ENCODE measurements around the gene ARGLU1. TPM values are rescaled to one million over a fixed set of nuclear protein-coding genes. Genes with fewer than 3 reads are reported as not detected.

The ARGLU1 gene
- total RNA-seq, 2 donors from 2014 or later: 97.2 to 98.9 TPM

GRCh38 chr13:106597749-106598395 is 29.9 kb upstream of the ARGLU1 start:
- Mint-ChIP-seq H3K36me3 (ENCODE audit: insufficient read depth in 2 of 2) (no peaks in the 10 kb centered on the region), H3K27ac (no peak overlapping the region), H3K4me3 (no peak overlapping the region), H3K9me3 (no peaks in the 10 kb centered on the region), H3K27me3 (ENCODE audit: low read depth) (peaks cover 12% of the 10 kb centered on the region), H3K4me1 (ENCODE audit: low read depth) (peaks cover 14% of the 10 kb centered on the region)
- DNase-seq (no peak), ATAC-seq (replicated peaks in 1 of 2) (no peak)

GRCh38 chr13:106597186-106597585 is 29.2 kb upstream of the ARGLU1 start:
- Mint-ChIP-seq H3K4me1 (ENCODE audit: low read depth) (peaks cover 14% of the 10 kb centered on the region), H3K9me3 (no peaks in the 10 kb centered on the region), H3K36me3 (ENCODE audit: insufficient read depth in 2 of 2) (no peaks in the 10 kb centered on the region), H3K27me3 (ENCODE audit: low read depth) (peaks cover 17% of the 10 kb centered on the region), H3K4me3 (no peak overlapping the region), H3K27ac (no peak overlapping the region)
- ATAC-seq (replicated peaks in 1 of 2): no peak
- no peak for DNase-seq

GRCh38 chr13:106596275-106596937 is 28.5 kb upstream of the ARGLU1 start:
- H3K4me1 Mint-ChIP-seq (ENCODE audit: low read depth): peaks cover 14% of the 10 kb centered on the region
- peaks cover 17% of the 10 kb centered on the region for H3K27me3 Mint-ChIP-seq (ENCODE audit: low read depth)
- no peaks in the 10 kb centered on the region for H3K36me3 Mint-ChIP-seq (ENCODE audit: insufficient read depth in 2 of 2)
- ATAC-seq (replicated peaks in 1 of 2) (no peak), DNase-seq (no peak)
- H3K4me3 Mint-ChIP-seq: no peak overlapping the region
- no peaks in the 10 kb centered on the region for H3K9me3 Mint-ChIP-seq
- H3K27ac Mint-ChIP-seq: no peak overlapping the region

GRCh38 chr13:106595625-106596024 is 27.7 kb upstream of the ARGLU1 start:
- DNase-seq: no peak
- no peaks in the 10 kb centered on the region for H3K9me3 Mint-ChIP-seq

GRCh38 chr13:106594980-106595379 is 27.0 kb upstream of the ARGLU1 start:
- ATAC-seq (replicated peaks in 1 of 2) (no peak), DNase-seq (no peak)
- H3K4me3 Mint-ChIP-seq: no peak overlapping the region
- H3K27ac Mint-ChIP-seq: no peak overlapping the region
- H3K36me3 Mint-ChIP-seq (ENCODE audit: insufficient read depth in 2 of 2): no peaks in the 10 kb centered on the region
- no peaks in the 10 kb centered on the region for H3K9me3 Mint-ChIP-seq
- H3K27me3 Mint-ChIP-seq (ENCODE audit: low read depth): peaks cover 17% of the 10 kb centered on the region
- peaks cover 5% of the 10 kb centered on the region for H3K4me1 Mint-ChIP-seq (ENCODE audit: low read depth)

More at GRCh38 chr13:106595625-106596024, 27.7 kb upstream of the ARGLU1 start:
- H3K27ac Mint-ChIP-seq: no peak overlapping the region
- H3K27me3 Mint-ChIP-seq (ENCODE audit: low read depth): peaks cover 17% of the 10 kb centered on the region
- no peaks in the 10 kb centered on the region for H3K36me3 Mint-ChIP-seq (ENCODE audit: insufficient read depth in 2 of 2)
- peaks cover 12% of the 10 kb centered on the region for H3K4me1 Mint-ChIP-seq (ENCODE audit: low read depth)
- no peak for ATAC-seq (replicated peaks in 1 of 2)
- no peak overlapping the region for H3K4me3 Mint-ChIP-seq

GRCh38 chr13:106593132-106593531 is 25.2 kb upstream of the ARGLU1 start:
- H3K4me3 Mint-ChIP-seq: no peak overlapping the region
- no peaks in the 10 kb centered on the region for H3K9me3 Mint-ChIP-seq
- ATAC-seq (replicated peaks in 1 of 2): no peak
- H3K36me3 Mint-ChIP-seq (ENCODE audit: insufficient read depth in 2 of 2): no peaks in the 10 kb centered on the region
- no peak overlapping the region for H3K27ac Mint-ChIP-seq
- peaks cover 17% of the 10 kb centered on the region for H3K27me3 Mint-ChIP-seq (ENCODE audit: low read depth)
- H3K4me1 Mint-ChIP-seq (ENCODE audit: low read depth): no peaks in the 10 kb centered on the region
- no peak for DNase-seq

- Mint-ChIP-seq H3K4me3 (no peak overlapping the region), H3K27me3 (ENCODE audit: low read depth) (peaks cover 23% of the 10 kb centered on the region), H3K36me3 (ENCODE audit: insufficient read depth in 2 of 2) (peaks cover 4 to 6% of the 10 kb centered on the region in 2 donors), H3K9me3 (peaks cover 2 to 3% of the 10 kb centered on the region in 2 donors), H3K4me1 (ENCODE audit: low read depth) (no peaks in the 10 kb centered on the region), H3K27ac (no peak overlapping the region)
- ATAC-seq (replicated peaks in 1 of 2) (no peak), DNase-seq (no peak)
Observed at GRCh38 chr13:106591299-106591698, 23.4 kb upstream of the ARGLU1 start.

GRCh38 chr13:106589716-106590115 is 21.8 kb upstream of the ARGLU1 start:
- DNase-seq (no peak), ATAC-seq (replicated peaks in 1 of 2) (peak in 1 of 2 donors; percentile 43)
- Mint-ChIP-seq H3K9me3 (peaks cover 8 to 10% of the 10 kb centered on the region in 2 donors), H3K27me3 (ENCODE audit: low read depth) (peaks cover 16% of the 10 kb centered on the region), H3K36me3 (ENCODE audit: insufficient read depth in 2 of 2) (peaks cover 11 to 12% of the 10 kb centered on the region in 2 donors), H3K4me1 (ENCODE audit: low read depth) (no peaks in the 10 kb centered on the region), H3K27ac (no peak overlapping the region), H3K4me3 (no peak overlapping the region)

GRCh38 chr13:106588367-106588766 is 20.4 kb upstream of the ARGLU1 start:
- ATAC-seq (replicated peaks in 1 of 2) (no peak), DNase-seq (no peak)
- Mint-ChIP-seq H3K4me1 (ENCODE audit: low read depth) (no peaks in the 10 kb centered on the region), H3K9me3 (peaks cover 8 to 15% of the 10 kb centered on the region in 2 donors), H3K36me3 (ENCODE audit: insufficient read depth in 2 of 2) (peaks cover 13 to 14% of the 10 kb centered on the region in 2 donors), H3K27ac (no peak overlapping the region), H3K27me3 (ENCODE audit: low read depth) (peaks cover 16% of the 10 kb centered on the region), H3K4me3 (no peak overlapping the region)

- no peak overlapping the region for H3K27ac Mint-ChIP-seq
- H3K4me1 Mint-ChIP-seq (ENCODE audit: low read depth): no peaks in the 10 kb centered on the region
- peaks cover 10% of the 10 kb centered on the region for H3K27me3 Mint-ChIP-seq (ENCODE audit: low read depth)
- ATAC-seq (replicated peaks in 1 of 2) (peak in 1 of 2 donors; percentile 48), DNase-seq (no peak)
- peaks cover 13 to 14% of the 10 kb centered on the region in 2 donors for H3K36me3 Mint-ChIP-seq (ENCODE audit: insufficient read depth in 2 of 2)
- H3K9me3 Mint-ChIP-seq: peaks cover 8 to 15% of the 10 kb centered on the region in 2 donors
- no peak overlapping the region for H3K4me3 Mint-ChIP-seq
Observed at GRCh38 chr13:106587787-106588186, 19.9 kb upstream of the ARGLU1 start.

- Mint-ChIP-seq H3K36me3 (ENCODE audit: insufficient read depth in 2 of 2) (peaks cover 13 to 14% of the 10 kb centered on the region in 2 donors), H3K4me1 (ENCODE audit: low read depth) (no peaks in the 10 kb centered on the region), H3K27ac (no peak overlapping the region), H3K4me3 (no peak overlapping the region), H3K9me3 (peaks cover 8 to 15% of the 10 kb centered on the region in 2 donors), H3K27me3 (ENCODE audit: low read depth) (peaks cover 10% of the 10 kb centered on the region)
- DNase-seq: no peak
- no peak for ATAC-seq (replicated peaks in 1 of 2)
Observed at GRCh38 chr13:106586648-106587166, 18.8 kb upstream of the ARGLU1 start.

GRCh38 chr13:106581225-106581624 is 13.3 kb upstream of the ARGLU1 start:
- Mint-ChIP-seq H3K27ac (no peak overlapping the region), H3K4me3 (no peak overlapping the region), H3K4me1 (ENCODE audit: low read depth) (no peaks in the 10 kb centered on the region), H3K36me3 (ENCODE audit: insufficient read depth in 2 of 2) (peaks cover 8 to 9% of the 10 kb centered on the region in 2 donors), H3K27me3 (ENCODE audit: low read depth) (peaks cover 9% of the 10 kb centered on the region), H3K9me3 (peaks cover 6 to 12% of the 10 kb centered on the region in 2 donors)
- no peak for DNase-seq
- no peak for ATAC-seq (replicated peaks in 1 of 2)

GRCh38 chr13:106575896-106576295 is 8.0 kb upstream of the ARGLU1 start:
- Mint-ChIP-seq H3K36me3 (ENCODE audit: insufficient read depth in 2 of 2) (peaks cover 2 to 5% of the 10 kb centered on the region in 2 donors), H3K9me3 (peaks cover 0 to 2% of the 10 kb centered on the region in 2 donors), H3K27ac (no peak overlapping the region), H3K4me1 (ENCODE audit: low read depth) (no peaks in the 10 kb centered on the region), H3K4me3 (no peak overlapping the region), H3K27me3 (ENCODE audit: low read depth) (no peaks in the 10 kb centered on the region)
- ATAC-seq (replicated peaks in 1 of 2) (no peak), DNase-seq (no peak)
